Fibroblast of pulmonary artery (primary cell): ENCODE results near the gene DST.
"Not testable (repeated sequence)": the region's sequence is repeated elsewhere in the genome, so short reads cannot be mapped to it uniquely, and the experiment has no call there.

Experiments used
- DNase-seq: peaks from one replicate; pipeline ENCODE4 v3.0.0-alpha.2; 2010; ENCODE audit warnings: low read depth
- H3K4me3 ChIP-seq: replicated peaks from 2 replicates; pipeline ENCODE4 v1.5.1; 2011; ENCODE audit warnings: low read depth, mild to moderate bottlenecking, control low read depth, low read length, moderate library complexity
- CTCF ChIP-seq: IDR thresholded peaks from 2 replicates; pipeline ENCODE4 v1.5.1; 2011; ENCODE audit warnings: mild to moderate bottlenecking, control low read depth, low read length, inconsistent platforms; ENCODE audit errors: missing control alignments

The DST gene

GRCh38 chr6:56570413-56571359 lies 72.0 kb downstream of the DST start:
- H3K4me3 ChIP-seq, result no peak overlapping the region
- peak; percentile 68 for TF ChIP-seq CTCF
- peak; percentile 55 for DNase-seq

GRCh38 chr6:56567501-56567900 lies 75.2 kb downstream of the DST start:
- no peak overlapping the region for H3K4me3 ChIP-seq
- no peak for DNase-seq
- no peak for TF ChIP-seq CTCF

- H3K4me3 ChIP-seq, DNase-seq: not testable (repeated sequence)
Observed at GRCh38 chr6:56562730-56563129, 80.0 kb downstream of the DST start.

GRCh38 chr6:56556751-56557540 lies 85.7 kb downstream of the DST start:
- TF ChIP-seq CTCF, result no peak
- no peak for DNase-seq
- H3K4me3 ChIP-seq, result no peak overlapping the region

GRCh38 chr6:56555438-56555872 lies 87.2 kb downstream of the DST start:
- no peak for TF ChIP-seq CTCF
- peak; percentile 81 for DNase-seq
- H3K4me3 ChIP-seq, result no peak overlapping the region

- no peak for TF ChIP-seq CTCF
- DNase-seq, result peak; percentile 39
- no peak overlapping the region for H3K4me3 ChIP-seq
Observed at GRCh38 chr6:56552187-56553130, 90.2 kb downstream of the DST start.
